Stimulated activated CD4-positive, alpha-beta T cell treated with anti-CD3 and anti-CD28 coated beads, Interleukin-1b, Interleukin-23, amount 100 ng/mL, for 4 hours (primary cell): ENCODE results near the gene HUS1.
"Not testable (repeated sequence)": the region's sequence is repeated elsewhere in the genome, so short reads cannot be mapped to it uniquely, and the experiment has no call there.

Source experiments
- DNase-seq, 2 donors: peaks; one replicate each; pipeline ENCODE4 v3.0.0-alpha.2; 2020; ENCODE audit warnings: low read depth in 2 of 2

HUS1 gene

DNA sequence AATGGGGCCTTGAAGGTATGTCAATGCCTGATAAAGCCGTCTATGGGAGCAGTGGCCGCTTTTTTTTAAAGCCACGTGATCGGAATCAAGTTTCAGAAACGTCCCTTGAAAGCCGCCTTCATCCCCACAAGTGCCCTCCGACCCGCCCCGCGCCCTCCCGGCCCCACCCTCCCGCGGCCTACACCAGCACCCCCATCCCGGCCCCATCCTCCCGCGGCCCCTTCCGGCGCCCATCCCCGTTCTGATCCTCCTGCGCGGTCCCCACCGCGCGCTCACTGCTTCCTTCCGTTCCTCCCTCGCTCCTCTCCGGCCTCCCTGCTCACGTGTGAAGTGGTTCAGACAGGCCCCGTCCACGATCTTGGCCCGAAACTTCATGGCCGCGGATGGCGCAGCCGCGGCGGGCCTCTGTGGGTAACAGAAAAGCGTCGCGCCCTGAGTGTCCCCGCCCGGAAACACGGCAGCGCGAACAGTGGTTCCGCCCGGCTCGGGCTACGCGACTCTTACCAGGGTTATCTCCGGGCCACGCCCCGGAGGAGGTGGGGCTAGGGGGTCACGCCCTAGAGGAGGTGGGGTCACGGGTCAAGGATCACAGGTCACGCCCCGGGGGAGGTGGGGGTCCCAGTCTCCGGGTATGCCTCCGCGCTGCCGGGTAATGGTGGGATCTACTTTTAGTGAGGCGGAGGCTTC, at the start of gene HUS1:
Gene HUS1 (minus strand): TSS at position 471 of the 687 bp plus-strand sequence. CDS start 96 bp downstream, at position 375.
- DNase-seq, result peak; percentile 87

DNA sequence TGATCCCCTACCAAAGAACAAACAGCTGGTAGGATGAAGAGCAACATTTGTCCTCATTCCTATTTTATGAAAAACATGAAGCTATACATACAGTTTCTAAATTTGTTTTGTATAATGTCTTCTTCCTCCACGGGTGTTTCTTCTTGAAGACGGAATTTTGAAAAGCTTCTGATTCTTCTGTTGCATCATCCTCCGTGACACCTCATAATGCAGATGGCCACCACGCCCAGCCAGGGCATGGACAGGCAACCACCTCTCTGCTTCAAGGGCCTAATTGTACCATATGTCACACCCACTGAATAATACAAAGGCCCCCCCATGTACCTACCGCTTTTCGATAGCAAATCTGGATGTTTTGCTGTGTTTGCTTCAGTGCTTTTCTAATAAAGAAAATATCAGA, 49.5 kb upstream of the HUS1 start, which contains the start of gene SUN3:
Gene SUN3 (minus strand): TSS at position 170 of the 400 bp plus-strand sequence. CDS start 169 bp downstream, at position 1.
- DNase-seq, result no peak

DNA sequence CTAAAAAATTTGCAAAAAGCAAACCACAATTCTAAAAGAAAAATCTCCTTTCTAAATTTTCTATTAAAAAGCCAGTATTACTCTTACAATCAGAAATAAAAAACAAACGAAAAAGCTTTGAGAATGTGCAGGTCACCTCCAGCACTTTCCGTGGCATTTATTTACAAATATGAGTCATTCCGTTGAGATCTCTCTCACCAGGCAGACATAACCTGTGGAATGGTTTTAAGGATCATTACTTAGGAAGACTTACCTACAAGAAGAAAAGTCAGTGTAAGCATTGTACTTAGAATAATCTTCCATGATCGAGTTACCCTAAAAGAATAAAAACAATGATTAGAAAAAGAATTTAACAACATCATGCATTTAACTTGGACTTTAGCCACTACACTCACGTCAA, 46.2 kb upstream of the HUS1 start:
- no peak for DNase-seq

DNA sequence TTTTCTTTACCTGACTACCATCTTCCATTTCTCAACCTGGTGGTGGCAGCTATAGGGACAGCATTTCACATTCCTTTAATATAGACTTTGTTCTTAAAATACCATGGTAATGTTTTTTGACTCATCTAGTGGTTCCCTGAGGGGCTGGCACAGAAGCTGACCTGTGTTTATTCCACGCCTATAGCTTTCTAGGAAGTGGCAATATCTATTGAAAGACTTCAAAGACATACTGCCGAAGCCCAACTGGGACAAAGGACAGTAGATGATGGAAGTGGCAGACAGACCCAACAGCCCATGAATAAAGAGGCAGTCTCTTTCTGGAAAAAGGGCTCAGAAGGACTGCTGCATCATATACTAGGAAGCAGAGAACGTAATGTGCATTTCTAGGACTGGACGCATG, 38.3 kb upstream of the HUS1 start:
- DNase-seq, result no peak

DNA sequence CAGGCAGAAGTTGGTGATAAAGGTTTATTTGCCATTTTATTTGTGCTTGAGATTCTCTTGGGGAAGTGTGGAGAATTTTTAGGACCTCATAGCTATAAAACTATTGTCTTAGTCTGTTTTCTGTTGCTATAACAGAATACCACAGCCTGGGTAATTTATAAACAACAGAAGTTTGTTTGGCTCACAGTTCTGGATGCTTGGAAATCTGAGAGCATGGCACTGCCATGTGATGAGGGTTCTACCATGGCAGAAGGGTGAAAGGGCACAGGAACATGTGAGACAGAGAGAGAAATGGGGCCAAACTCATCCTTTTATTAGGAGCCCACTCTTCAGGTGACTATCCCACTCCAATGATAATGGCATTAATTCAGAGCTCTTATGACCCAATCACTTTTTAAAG, 37.2 kb upstream of the HUS1 start:
- no peak for DNase-seq

DNA sequence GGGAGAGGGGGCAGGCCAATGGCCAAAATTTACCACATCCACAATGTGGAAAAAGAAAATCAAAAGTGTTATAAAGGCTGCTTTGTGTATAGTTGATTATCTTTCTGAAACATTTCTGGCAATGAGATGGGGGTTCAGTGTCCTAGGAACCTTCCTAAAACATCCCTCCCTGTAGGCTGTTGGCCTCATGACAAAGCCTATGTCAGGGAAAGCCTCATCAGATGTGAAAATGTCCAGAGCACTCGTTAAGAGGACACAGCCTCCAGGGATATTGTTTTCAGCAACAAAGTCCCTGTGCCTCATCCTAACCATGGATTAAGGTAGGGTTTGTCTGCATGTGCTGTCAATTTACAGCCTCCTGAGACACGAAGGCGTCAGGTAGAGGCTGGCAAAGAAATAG, 32.5 kb upstream of the HUS1 start:
- DNase-seq, result no peak

DNA sequence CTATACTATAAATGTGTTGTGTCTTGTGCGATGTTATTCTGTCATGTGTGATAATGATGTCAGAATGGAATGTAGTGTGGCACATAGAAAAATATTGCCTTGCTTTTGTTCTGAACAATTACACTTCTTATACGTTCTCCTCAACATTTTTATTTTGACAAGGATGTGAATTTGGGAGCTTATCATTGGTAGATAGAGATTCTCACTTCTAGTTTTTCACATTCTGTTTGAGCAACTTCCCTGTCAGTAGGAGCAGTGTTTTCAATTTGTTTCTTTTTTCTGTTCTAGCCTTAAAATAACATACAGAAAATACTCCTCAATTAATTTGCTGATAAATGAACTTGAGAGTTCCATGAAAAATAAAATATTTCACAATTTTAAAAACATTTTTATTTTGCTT, 31.9 kb upstream of the HUS1 start:
- no peak for DNase-seq

DNA sequence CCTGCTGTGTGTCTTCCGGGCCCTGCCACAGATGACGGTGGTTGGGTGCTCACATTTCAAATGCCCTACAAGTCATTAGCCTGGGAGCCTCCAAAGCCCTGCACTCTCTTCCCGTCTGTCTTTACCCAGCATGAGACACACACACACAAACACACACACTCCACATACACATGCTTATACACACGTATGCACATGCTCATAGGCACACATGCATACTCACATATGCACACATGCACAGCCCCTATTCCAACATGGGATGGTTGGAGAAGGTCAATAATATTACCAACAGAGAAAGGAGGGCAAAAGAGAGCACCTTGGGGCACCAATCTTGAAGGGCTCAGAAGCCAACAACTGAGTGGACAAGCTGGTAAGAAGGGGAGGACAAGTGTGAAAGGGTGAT, 30.5 kb upstream of the HUS1 start:
- no peak for DNase-seq

DNA sequence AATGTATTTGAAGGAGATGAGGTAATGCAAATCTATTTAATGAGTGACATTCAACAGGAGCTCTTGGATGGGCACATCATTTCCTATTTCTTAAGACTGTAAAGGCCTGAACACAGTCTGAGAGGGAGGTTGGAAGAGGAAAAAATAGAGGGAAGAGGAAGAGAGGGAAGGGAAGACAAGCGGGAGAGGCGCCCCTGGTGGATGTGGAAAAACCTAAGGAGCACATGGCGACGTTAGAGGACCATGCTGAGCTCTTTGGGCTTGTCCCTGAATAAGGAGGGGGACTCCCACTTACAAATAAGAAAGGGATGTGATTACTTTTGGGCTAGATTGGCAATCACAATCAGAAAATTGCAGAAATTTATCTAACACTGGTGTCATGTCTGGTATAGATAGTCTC, 29.8 kb upstream of the HUS1 start:
- no peak for DNase-seq

DNA sequence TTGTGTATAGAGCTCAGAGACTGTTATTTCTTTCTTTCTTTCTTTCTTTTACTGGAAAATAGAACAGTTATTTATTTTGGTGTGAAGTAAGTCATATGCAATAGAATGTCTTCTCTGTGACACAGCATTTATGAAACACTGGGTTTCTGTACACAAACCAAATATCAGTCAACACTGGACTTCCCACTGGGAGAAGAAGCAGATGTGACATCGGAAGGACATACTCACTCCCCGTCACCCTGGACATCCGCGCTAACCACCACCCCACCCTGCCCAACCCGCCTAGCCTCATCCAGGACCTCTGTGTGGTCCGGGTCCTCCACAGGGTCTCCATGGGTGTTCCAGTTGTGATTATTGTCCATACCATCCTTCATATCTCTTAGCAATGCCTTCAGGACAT, 27.5 kb upstream of the HUS1 start:
- DNase-seq, result no peak

DNA sequence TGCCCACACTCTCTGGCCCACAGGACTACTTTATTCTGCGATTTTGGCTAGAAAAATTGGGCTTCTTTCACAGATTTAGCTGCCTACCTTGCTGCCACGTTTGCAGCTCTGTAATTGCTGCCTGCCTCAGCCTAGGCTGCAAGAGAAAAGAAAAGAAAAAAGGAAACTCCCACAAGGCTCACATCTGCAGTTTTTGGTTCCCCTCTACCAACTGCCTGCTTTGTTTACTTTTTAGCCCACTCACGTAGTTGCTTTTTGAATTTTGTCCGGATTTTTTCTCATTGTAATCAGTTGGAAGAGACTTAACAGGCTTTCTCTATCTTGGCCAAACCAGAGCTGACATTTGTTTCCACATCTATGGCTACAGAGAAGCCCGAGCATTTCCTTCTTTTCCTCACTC, 25.2 kb upstream of the HUS1 start:
- no peak for DNase-seq

DNA sequence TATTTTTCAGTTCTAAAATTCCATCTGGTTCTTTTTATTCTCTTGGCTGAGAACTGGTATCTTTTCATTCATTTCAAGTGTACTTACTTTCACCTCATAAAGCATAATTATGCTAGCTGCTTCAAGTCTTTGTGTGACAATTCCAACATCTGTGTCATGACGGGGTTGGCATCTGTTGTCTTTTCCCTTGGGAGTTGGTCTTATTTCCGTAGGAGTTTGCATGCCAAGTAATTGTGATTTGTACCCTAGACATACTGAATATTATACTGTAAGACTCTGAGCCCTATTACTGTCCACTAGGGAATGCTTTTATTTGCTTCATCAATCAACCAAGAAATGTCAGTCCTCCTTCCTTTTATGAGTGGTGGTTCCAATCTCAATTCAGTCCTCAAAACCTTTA, 24.6 kb upstream of the HUS1 start:
- no peak for DNase-seq

DNA sequence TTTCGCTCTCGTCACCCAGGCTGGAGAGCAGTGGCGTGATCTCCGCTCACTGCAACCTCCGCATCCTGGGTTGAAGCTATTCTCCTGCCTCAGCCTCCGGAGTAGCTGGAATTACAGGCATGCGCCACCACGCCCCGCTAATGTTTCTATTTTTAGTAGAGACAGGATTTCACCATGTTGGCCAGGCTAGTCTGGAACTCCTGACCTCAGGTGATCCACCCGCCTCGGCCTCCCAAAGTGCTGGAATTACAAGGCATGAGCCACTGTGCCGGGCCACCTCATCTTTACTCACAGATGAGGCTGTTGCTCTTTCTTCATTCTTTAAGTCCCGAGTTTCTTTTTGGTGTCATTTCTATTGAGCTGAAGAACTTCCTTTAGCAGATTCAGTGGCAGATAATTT, 20.7 kb upstream of the HUS1 start:
- DNase-seq, result not testable (repeated sequence)

DNA sequence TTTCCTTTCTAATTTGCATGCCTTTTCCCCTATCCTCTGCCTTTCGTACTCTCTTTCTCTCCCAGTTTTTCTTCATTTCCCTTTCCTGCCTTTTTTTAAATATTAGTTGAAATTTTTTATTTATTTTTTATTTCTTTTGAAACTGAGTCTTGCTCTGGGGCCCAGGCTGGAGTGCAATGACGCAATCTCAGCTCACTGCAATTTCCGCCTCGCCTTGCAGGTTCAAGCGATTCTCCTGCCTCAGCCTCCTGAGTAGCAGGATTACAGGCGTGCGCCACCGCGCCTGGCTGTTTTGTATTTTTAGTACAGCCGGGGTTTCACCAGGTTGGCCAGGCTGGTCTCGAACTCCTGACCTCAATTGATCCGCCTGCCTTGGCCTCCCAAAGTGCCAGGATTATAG, 20.0 kb upstream of the HUS1 start:
- no peak for DNase-seq

DNA sequence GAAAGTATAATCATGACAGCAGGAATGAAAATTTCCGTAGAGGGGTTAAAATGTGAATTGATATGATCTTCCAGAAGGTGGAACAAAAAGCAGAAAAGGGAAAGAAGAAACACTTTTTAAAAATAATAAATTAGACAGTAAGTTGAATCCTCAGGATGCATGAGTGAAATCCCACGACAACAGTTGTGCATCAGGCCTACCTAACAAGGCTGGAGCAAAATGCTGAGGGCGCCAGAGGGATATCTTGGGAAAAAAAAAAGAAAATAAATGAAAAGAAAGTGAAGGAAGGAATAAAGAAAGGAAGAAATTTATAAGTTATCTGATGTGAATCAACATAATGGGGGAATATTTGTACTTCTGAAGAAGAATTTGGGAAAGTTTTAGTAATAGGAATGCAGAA, 13.0 kb upstream of the HUS1 start:
- DNase-seq, result no peak

DNA sequence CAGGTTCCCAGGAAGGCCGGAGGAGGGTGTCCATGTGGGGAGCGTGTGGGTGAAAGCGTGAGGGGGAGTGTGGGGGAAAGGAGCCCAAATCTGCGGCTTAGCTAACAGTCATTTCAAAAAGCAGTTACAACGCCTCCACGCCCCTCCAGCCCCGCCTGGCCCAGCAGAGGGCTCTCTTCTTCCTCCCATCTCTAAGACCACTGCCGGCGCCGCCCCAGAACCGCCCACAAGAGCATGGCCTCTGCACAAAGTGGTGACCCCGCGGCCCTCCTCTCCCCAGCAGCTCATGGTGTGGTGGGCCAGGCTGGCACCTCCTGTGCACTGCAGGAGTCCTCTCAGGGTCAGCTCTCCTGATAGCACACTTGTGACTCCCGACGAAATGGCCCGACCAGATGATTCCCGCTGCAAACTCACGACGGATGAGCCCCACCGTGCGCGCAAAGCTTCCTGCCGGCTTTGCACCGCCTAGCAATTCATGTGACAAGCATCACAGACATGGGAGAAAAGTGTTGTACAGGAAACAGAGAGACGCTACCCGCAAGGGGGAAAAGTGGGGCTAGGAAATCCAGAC, 12.4 kb upstream of the HUS1 start:
- peak; percentile 72 to 74 for DNase-seq

DNA sequence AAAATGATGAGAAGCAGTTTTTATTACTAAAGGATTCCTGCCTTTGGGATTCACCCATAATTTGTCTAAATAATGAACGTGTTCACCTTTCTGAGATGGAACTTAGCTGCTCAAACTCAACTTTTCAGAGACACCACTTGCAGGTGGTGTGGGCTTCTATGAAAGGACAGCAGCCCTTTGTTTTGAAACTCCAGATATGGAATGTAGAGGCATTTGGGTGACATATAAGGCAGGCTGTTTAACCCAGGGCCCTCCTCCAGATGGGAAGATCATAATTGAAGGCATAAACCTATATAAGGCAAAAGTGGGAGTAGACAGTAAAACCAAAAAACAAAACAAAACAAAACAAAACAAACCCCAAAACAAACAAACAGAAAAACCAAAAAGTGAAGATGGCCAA, 11.9 kb upstream of the HUS1 start:
- DNase-seq, result no peak

DNA sequence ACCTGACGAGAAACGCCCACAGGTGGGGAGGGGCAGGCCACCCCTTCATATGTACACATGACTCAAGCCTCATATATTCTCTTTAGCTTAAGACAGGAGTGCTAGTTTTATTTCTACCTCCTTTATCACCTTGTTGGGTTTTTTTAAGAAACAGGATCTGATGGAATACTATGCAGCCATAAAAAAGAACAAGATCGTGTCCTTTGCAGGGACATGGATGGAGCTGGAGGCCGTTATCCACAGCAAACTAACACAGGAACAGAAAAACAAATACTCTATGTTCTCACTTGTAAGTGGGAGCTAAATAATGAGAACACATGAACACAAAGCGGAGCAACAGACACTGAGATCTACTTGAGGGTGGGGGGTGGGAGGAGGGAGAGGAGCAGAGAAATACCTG, 11.2 kb upstream of the HUS1 start:
- DNase-seq, result no peak

DNA sequence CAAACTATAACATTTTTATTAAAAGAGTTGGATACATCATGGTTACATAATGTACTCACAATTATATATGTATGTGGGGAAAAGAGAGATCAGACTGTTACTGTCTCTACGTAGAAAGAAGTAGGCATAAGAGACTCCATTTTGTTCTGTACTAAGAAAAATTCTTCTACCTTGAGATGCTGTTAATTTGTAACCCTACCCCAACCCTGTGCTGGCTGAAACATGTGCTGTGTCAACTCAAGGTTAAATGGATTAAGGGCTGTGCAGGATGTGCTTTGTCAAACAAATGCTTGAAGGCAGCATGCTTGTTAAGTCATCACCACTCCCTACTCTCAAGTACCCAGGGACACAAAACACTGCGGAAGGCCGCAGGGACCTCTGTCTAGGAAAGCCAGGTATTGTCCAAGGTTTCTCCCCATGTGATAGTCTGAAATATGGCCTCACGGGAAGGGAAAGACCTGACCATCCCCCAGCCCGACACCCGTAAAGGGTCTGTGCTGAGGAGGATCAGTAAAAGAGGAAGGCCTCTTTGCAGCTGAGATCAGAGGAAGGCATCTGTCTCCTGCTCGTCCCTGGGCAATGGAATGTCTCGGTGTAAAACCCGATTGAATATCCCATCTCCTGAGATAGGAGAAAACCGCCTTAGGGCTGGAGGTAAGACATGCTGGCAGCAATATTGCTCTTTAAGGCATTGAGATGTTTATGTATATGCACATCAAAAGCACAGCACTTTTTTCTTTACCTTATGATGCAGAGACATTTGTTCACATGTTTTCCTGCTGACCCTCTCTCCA, 10.4 kb upstream of the HUS1 start:
- not testable (repeated sequence) for DNase-seq

DNA sequence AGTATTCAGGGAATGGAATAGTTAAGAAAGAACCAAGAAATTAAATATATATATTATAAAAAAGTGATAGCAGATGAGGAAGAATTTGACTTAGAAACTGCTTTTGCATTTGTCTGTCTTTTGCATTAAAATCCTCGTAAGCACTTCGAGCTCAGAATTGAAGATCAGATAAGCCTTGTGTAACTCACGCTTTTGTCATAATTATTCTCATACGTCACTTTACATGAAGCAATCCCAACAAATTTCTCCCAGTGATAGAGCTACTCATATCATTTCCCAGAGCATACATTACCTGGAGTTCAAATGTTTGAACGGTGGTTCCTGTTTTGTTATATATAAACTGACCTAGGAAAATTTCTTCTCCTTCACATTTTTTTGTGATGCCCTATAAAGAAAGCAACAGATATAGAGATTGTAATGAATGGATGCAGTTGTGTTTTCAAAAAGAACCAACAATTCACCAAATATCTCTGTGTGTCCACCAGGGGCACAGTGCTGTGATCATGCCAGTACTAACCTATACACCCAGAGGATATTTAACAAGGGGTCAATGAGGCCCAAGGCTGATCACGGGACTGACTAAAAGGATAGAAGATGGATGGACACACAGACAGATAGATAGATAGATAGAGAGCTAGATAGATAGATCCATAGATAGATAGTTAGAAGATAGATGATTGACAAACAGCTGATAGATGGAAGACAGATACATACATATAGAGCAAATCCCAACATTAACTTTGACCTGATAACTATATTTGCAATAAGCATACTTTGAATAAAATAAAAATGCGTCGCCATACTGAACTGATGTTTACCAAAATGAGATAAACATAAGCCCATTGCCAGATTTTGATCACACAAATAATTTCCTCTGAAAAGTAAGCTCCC, 9.3 kb upstream of the HUS1 start:
- no peak for DNase-seq

DNA sequence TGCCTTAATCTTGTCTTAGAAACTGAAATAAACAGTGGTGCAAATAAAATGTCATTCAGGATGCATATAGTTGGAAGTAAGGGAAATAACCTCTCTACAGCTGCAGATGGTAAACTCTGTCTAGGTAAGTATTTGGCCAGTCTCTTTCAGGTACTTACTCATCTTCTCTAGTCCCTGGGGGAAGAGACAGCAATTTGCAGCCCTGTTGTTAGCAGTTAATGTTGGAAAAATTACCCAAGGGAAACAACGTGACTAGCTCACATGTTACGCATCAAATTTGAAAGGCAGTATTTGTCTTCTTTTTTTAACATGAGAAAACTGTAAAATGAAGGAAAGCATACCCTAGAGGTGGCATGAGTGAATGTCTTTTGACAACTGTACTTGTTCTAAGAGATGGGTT, 3.2 kb upstream of the HUS1 start:
- DNase-seq, result no peak

DNA sequence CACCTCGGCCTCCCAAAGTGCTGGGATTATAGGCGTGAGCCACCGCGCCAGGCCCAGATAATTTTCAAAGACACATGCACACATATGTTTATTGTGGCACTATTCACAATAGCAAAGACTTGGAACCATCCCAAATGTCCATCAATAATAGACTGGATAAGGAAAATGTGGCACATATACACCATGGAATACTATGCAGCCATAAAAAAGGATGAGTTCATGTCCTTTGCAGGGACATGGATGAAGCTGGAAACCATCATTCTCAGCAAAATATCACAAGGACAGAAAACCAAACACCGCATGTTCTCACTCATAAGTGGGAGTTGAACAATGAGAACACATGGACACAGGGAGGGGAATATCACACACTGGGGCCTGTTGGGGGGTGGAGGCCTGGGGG, 1.2 kb upstream of the HUS1 start:
- not testable (repeated sequence) for DNase-seq
